DND-41 (cell line): Measurements from ENCODE around the gene OCA2.

ENCODE experiments used
- EZH2 ChIP-seq: IDR thresholded peaks from 3 replicates; pipeline ENCODE4 v1.6.1; 2012; ENCODE audit warnings: borderline replicate concordance, low read depth, mild to moderate bottlenecking, moderate library complexity, low read length, inconsistent platforms; ENCODE audit not compliant: severe bottlenecking
- TF ChIP-seq, protein P1 (sequence below): IDR thresholded peaks from 2 replicates; pipeline ENCODE4 v1.5.1; 2012; ENCODE audit warnings: borderline replicate concordance, low read length, moderate library complexity, mild to moderate bottlenecking; ENCODE audit not compliant: poor library complexity, severe bottlenecking; ENCODE audit errors: extremely low read depth

DNA sequence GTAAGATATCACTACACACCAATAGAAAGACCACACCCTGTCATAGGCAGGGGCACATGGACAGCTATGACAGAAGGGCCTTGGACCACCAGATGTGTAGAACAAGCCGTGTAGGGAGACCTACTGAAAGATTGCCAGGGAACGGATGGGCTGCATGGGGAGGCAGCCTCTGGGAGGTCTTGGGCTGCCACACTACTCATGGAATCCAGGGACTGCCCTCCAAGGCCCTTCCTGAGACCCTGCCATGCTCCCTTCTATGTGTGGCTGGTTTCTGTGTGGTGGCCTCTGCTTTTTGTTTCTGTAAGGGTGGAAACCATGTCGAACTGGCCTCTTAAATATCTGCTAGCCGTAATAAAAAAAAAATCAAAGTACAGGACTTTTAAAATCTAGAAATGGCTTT lies 86.9 kb downstream of the OCA2 start:
- TF ChIP-seq, protein P1, sequence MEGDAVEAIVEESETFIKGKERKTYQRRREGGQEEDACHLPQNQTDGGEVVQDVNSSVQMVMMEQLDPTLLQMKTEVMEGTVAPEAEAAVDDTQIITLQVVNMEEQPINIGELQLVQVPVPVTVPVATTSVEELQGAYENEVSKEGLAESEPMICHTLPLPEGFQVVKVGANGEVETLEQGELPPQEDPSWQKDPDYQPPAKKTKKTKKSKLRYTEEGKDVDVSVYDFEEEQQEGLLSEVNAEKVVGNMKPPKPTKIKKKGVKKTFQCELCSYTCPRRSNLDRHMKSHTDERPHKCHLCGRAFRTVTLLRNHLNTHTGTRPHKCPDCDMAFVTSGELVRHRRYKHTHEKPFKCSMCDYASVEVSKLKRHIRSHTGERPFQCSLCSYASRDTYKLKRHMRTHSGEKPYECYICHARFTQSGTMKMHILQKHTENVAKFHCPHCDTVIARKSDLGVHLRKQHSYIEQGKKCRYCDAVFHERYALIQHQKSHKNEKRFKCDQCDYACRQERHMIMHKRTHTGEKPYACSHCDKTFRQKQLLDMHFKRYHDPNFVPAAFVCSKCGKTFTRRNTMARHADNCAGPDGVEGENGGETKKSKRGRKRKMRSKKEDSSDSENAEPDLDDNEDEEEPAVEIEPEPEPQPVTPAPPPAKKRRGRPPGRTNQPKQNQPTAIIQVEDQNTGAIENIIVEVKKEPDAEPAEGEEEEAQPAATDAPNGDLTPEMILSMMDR = no peak
- TF ChIP-seq EZH2 = no peak
